Measurements from ENCODE around the gene PRELID3B.

The PRELID3B gene

DNA sequence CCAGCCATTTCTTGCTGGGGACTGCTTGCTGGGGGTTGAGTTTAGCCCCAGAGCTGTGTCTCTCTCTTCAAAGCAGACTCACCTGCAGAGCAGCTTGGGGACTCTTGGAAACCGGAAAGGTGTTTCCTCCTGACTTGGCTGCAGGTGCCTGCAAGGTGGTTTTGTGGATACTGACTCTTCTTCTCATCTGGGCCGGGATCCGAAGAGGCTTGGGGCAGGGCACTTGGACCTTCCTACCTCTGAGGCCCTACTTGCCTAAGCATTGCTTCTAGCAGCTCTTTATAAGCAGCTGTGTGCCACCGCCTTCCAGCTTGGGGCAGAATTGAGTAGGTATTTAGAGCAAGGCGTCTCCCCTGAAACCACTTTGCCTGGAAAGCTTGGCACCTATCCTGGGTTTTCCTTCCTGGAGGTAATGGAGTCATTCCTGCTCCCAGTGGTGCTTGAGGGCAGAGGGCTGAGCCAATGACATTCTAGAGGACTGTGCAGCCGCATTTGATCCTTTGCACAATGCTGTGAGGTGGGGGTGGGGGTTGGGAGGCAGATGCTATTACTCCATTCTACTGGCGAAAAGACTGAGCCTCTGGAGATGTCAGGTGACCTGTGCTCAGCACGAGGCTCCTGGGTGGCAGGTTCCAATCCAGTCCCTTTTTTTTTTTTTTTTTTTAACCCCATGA is 32.1 kb downstream of the PRELID3B start:
- Histone ChIP-seq H3K9ac (ENCODE audit: low read length) (no peak overlapping the region), H3K27me3 (ENCODE audit: insufficient read depth, low read length) (no peaks in the 10 kb centered on the region), H3K79me2 (ENCODE audit: insufficient read depth, low read length) (no peaks in the 10 kb centered on the region), H3K4me3 (ENCODE audit: low read depth, low read length, poor library complexity, severe bottlenecking) (no peak overlapping the region), H2AFZ (ENCODE audit: low read length) (no peak overlapping the region), H4K20me1 (ENCODE audit: insufficient read depth, low read length) (no peaks in the 10 kb centered on the region), H3K4me2 (ENCODE audit: low read length) (no peak overlapping the region), H3K27ac (ENCODE audit: low read depth, low read length, poor library complexity, severe bottlenecking) (no peak overlapping the region), H3F3A (ENCODE audit: insufficient read depth, low read length) (no peaks in the 10 kb centered on the region), H3K9me2 (ENCODE audit: low read depth, low read length) (no peaks in the 10 kb centered on the region), H3K4me1 (ENCODE audit: insufficient read depth, low read length, severe bottlenecking) (peaks cover 44% of the 10 kb centered on the region), H3K9me3 (ENCODE audit: low read length) (no peaks in the 10 kb centered on the region), H3K36me3 (ENCODE audit: insufficient read depth, low read length) (no peaks in the 10 kb centered on the region)
- TF ChIP-seq EZH2 (IDR thresholded peaks at IDR 0.05; ENCODE audit: borderline replicate concordance, low read length) = no peak
- TF ChIP-seq, protein P1, sequence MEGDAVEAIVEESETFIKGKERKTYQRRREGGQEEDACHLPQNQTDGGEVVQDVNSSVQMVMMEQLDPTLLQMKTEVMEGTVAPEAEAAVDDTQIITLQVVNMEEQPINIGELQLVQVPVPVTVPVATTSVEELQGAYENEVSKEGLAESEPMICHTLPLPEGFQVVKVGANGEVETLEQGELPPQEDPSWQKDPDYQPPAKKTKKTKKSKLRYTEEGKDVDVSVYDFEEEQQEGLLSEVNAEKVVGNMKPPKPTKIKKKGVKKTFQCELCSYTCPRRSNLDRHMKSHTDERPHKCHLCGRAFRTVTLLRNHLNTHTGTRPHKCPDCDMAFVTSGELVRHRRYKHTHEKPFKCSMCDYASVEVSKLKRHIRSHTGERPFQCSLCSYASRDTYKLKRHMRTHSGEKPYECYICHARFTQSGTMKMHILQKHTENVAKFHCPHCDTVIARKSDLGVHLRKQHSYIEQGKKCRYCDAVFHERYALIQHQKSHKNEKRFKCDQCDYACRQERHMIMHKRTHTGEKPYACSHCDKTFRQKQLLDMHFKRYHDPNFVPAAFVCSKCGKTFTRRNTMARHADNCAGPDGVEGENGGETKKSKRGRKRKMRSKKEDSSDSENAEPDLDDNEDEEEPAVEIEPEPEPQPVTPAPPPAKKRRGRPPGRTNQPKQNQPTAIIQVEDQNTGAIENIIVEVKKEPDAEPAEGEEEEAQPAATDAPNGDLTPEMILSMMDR (IDR thresholded peaks at IDR 0.05; ENCODE audit: low read length) = no peak

DNA sequence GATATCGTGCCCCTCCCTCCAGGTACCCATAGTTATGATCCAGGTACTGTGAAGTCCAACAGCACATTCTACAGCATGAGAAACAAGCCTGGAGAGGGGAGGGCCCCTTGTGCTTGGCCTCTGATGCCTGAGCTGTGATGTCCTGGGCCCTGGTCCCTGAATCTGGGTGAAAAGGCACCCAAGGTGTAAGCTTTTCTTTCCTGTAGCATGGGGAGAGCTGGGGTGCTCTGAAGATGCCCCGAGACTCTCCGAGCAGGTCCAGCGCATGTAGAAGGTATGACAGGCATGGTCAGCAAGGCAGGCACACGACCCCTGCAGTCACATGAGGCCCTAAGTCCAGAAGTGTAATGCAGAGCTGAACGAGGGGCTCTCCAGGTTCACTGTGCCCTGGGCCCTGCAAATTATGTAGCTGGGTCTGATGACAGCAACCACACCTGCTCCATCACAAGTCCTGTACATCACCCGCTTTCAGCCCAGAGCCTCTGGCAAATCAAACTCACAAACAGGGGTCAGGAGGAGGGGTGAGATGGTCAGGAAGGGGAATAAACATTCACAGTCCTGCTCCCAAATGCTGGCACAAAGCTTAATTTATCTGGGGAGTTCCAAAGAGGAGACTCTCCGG is 33.8 kb downstream of the PRELID3B start:
- Histone ChIP-seq H3K27me3 (ENCODE audit: insufficient read depth, low read length) (no peaks in the 10 kb centered on the region), H2AFZ (ENCODE audit: low read length) (no peak overlapping the region), H3K4me1 (ENCODE audit: insufficient read depth, low read length, severe bottlenecking) (peaks cover 54% of the 10 kb centered on the region), H3F3A (ENCODE audit: insufficient read depth, low read length) (no peaks in the 10 kb centered on the region), H3K4me2 (ENCODE audit: low read length) (no peak overlapping the region), H3K9me3 (ENCODE audit: low read length) (no peaks in the 10 kb centered on the region), H3K9ac (ENCODE audit: low read length) (no peak overlapping the region), H3K4me3 (ENCODE audit: low read depth, low read length, poor library complexity, severe bottlenecking) (no peak overlapping the region), H3K79me2 (ENCODE audit: insufficient read depth, low read length) (no peaks in the 10 kb centered on the region), H3K36me3 (ENCODE audit: insufficient read depth, low read length) (peaks cover 6% of the 10 kb centered on the region; the same call in 1 of the 2 replicates), H4K20me1 (ENCODE audit: insufficient read depth, low read length) (no peaks in the 10 kb centered on the region), H3K27ac (ENCODE audit: low read depth, low read length, poor library complexity, severe bottlenecking) (peak overlapping the region; percentile 78), H3K9me2 (ENCODE audit: low read depth, low read length) (no peaks in the 10 kb centered on the region)
- TF ChIP-seq EZH2 (IDR thresholded peaks at IDR 0.05; ENCODE audit: borderline replicate concordance, low read length) = no peak
- TF ChIP-seq, protein P1 (IDR thresholded peaks at IDR 0.05; ENCODE audit: low read length) = no peak

DNA sequence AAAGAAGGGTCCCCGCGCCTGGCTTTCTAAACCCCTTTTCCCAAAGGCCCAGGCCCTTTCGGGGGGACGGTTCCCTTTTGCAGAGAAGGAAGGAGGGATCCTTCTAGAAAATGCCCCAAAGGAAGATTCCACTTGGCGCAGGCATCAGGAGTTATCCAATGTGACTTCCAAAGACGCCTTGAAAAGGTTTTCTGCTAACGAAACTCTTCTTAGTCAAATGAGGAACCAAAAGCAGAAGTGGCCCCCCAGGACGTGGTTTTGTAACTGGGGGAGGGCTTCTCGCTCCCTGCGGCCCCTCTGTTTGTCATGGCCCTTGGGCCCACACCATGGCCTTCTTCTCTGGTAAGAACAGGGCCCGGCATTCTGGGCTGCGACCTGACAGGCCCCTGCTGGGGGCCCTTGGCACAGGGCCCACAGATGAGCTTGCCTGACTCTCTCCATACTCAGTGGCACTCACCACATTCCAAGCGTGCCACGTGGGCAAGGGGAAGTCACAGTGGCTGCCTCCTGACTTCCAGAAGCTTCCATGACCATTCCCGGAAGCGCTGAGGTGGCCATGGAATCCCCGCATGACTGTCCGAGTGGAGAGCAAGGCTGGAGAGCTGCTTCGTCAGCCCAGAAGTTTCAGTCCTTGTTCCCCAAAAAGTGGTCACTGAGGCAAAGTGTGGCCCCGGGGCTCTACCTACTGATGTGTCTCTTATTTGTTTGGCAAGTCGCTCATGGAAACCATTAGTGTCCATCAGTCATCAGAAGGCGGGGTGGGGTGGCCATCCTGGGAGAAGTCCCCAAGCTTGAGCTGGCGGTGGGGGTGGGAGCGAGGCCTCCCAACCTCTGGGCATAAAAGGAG is 34.7 kb downstream of the PRELID3B start:
- H3K36me3 ChIP-seq (ENCODE audit: insufficient read depth, low read length) = peaks cover 14% of the 10 kb centered on the region; the same call in 1 of the 2 replicates
- no peaks in the 10 kb centered on the region for H3K9me3 ChIP-seq (ENCODE audit: low read length)
- H3K9me2 ChIP-seq (ENCODE audit: low read depth, low read length) = no peaks in the 10 kb centered on the region
- H3K4me2 ChIP-seq (ENCODE audit: low read length) = peak overlapping the region; percentile 85
- H3K9ac ChIP-seq (ENCODE audit: low read length) = peak overlapping the region; percentile 90
- TF ChIP-seq EZH2 (IDR thresholded peaks at IDR 0.05; ENCODE audit: borderline replicate concordance, low read length) = no peak
- TF ChIP-seq, protein P1 (IDR thresholded peaks at IDR 0.05; ENCODE audit: low read length) = no peak
- peak overlapping the region; percentile 78 for H3K27ac ChIP-seq (ENCODE audit: low read depth, low read length, poor library complexity, severe bottlenecking)
- no peaks in the 10 kb centered on the region for H4K20me1 ChIP-seq (ENCODE audit: insufficient read depth, low read length)
- H3K4me1 ChIP-seq (ENCODE audit: insufficient read depth, low read length, severe bottlenecking) = peaks cover 63% of the 10 kb centered on the region
- H3F3A ChIP-seq (ENCODE audit: insufficient read depth, low read length) = no peaks in the 10 kb centered on the region
- peak overlapping the region; percentile 91 for H3K4me3 ChIP-seq (ENCODE audit: low read depth, low read length, poor library complexity, severe bottlenecking)
- no peaks in the 10 kb centered on the region for H3K27me3 ChIP-seq (ENCODE audit: insufficient read depth, low read length)
- no peak overlapping the region for H2AFZ ChIP-seq (ENCODE audit: low read length)
- no peaks in the 10 kb centered on the region for H3K79me2 ChIP-seq (ENCODE audit: insufficient read depth, low read length)
